ENCODE measurements around the gene NCKAP5L.

DNA sequence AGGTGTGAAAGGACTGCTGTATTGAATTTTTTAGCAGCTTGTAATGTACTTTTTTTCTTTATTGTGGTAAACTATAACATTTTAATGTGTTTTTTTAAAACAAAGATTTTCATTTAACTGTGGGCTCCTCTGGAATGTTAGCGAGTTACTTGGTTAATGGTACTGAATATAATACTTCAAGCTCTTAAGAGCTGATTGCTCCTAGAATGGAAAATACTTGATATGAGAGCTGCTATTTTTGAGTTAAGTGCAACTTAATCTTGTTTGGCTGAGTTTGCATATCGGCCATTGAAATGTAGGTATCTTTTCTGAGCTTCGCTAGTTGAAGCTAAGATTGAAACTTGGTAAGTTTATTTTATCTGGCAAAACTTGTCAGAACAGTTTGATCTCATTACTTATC, 79.4 kb downstream of the NCKAP5L start:
- TF ChIP-seq, protein P1, sequence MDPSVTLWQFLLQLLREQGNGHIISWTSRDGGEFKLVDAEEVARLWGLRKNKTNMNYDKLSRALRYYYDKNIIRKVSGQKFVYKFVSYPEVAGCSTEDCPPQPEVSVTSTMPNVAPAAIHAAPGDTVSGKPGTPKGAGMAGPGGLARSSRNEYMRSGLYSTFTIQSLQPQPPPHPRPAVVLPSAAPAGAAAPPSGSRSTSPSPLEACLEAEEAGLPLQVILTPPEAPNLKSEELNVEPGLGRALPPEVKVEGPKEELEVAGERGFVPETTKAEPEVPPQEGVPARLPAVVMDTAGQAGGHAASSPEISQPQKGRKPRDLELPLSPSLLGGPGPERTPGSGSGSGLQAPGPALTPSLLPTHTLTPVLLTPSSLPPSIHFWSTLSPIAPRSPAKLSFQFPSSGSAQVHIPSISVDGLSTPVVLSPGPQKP (IDR thresholded peaks at IDR 0.05; ENCODE audit: low read depth, low read length), result no peak
- TF ChIP-seq JUNB (IDR thresholded peaks at IDR 0.05) (no peak), ESRRA (IDR thresholded peaks at IDR 0.05; ENCODE audit: borderline replicate concordance, low read length) (no peak), RAD21 (conservative IDR thresholded peaks at IDR 0.05 in 1 of 2, IDR thresholded peaks at IDR 0.05 in 1 of 2) (no peak), CEBPB (IDR thresholded peaks at IDR 0.05) (no peak), PHF8 (IDR thresholded peaks at IDR 0.05; ENCODE audit: borderline replicate concordance, low read depth) (no peak), RNF2 (IDR thresholded peaks at IDR 0.05; ENCODE audit: borderline replicate concordance, low read depth) (no peak), SREBF2 (IDR thresholded peaks at IDR 0.05) (no peak), POLR2A (IDR thresholded peaks at IDR 0.05; ENCODE audit: low read length) (no peak), FOXS1 (CRISPR knock-in tag; IDR thresholded peaks at IDR 0.05) (no peak)
- TF ChIP-seq, protein P2, sequence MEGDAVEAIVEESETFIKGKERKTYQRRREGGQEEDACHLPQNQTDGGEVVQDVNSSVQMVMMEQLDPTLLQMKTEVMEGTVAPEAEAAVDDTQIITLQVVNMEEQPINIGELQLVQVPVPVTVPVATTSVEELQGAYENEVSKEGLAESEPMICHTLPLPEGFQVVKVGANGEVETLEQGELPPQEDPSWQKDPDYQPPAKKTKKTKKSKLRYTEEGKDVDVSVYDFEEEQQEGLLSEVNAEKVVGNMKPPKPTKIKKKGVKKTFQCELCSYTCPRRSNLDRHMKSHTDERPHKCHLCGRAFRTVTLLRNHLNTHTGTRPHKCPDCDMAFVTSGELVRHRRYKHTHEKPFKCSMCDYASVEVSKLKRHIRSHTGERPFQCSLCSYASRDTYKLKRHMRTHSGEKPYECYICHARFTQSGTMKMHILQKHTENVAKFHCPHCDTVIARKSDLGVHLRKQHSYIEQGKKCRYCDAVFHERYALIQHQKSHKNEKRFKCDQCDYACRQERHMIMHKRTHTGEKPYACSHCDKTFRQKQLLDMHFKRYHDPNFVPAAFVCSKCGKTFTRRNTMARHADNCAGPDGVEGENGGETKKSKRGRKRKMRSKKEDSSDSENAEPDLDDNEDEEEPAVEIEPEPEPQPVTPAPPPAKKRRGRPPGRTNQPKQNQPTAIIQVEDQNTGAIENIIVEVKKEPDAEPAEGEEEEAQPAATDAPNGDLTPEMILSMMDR (IDR thresholded peaks at IDR 0.05), result no peak

Data from A549 (cell line).